Panc1 (cell line): ENCODE data around the gene PKD2. TPM values are rescaled to one million over a fixed set of nuclear protein-coding genes. Genes with fewer than 3 reads are reported as not detected.

ENCODE experiments used
- ATAC-seq: fragments of 200-7000 bp; cut with Tn5 transposase; 2 replicates; pipeline ENCODE4 v1.9.1; 2020; ENCODE audit warnings: mild to moderate bottlenecking, moderate library complexity
- BruUV-seq: library from RNA; stranded (reverse); fragments of 400-500 nt; replicated peaks from 2 replicates; lab custom pipeline; 2021; lab: Mats Ljungman, UMichigan
- CTCF ChIA-PET: fragments of 300-600 bp; sonication (Branson Sonifier 250); formaldehyde crosslinking; loops from one replicate; lab custom pipeline; 2022; ENCODE audit warnings: antibody characterized with exemption; lab: Charles Lee
- POLR2A ChIA-PET: fragments of 300-600 bp; sonication (Branson Sonifier 250); formaldehyde crosslinking; loops from one replicate; lab custom pipeline; 2022; ENCODE audit warnings: antibody characterized with exemption; lab: Charles Lee
- DNase-seq: peaks from one replicate; pipeline ENCODE4 v3.0.0-alpha.2; 2010; ENCODE audit warnings: low read depth, low spot score
- H3K27ac ChIP-seq: 2 replicates; pipeline ENCODE4 v1.5.1; 2011; ENCODE audit warnings: mild to moderate bottlenecking, low read length, inconsistent platforms
- H3K27me3 ChIP-seq: fragments of 200-500 bp; sonication (Bioruptor generic); 2 replicates; pipeline ENCODE4 v1.6.0; 2014; ENCODE audit warnings: low read length, inconsistent platforms; ENCODE audit not compliant: control insufficient read depth, insufficient read depth
- H3K36me3 ChIP-seq: fragments of 200-500 bp; sonication (Bioruptor generic); 2 replicates; pipeline ENCODE4 v1.5.1; 2014; ENCODE audit warnings: inconsistent platforms, mild to moderate bottlenecking, low read length, moderate library complexity; ENCODE audit not compliant: control insufficient read depth, insufficient read depth
- H3K4me1 ChIP-seq: 2 replicates; pipeline ENCODE4 v1.5.1; 2011; ENCODE audit warnings: inconsistent platforms, mild to moderate bottlenecking, low read length, moderate library complexity; ENCODE audit not compliant: control insufficient read depth, insufficient read depth
- H3K4me3 ChIP-seq, 2 experiments: 2 replicates each; pipeline ENCODE4 v1.5.1; 2011 to 2012; ENCODE audit warnings: low read depth in 2 of 2, low read length in 2 of 2, mild to moderate bottlenecking in 2 of 2, inconsistent platforms in 1 of 2, moderate library complexity in 1 of 2
- H3K9me3 ChIP-seq: fragments of 200-500 bp; sonication (Bioruptor generic); 2 replicates; pipeline ENCODE4 v1.5.1; 2014; ENCODE audit warnings: low read depth, mild to moderate bottlenecking, inconsistent platforms, low read length, moderate library complexity; ENCODE audit not compliant: control insufficient read depth, insufficient read depth
- POLR2AphosphoS5 ChIP-seq: IDR thresholded peaks from 2 replicates; pipeline ENCODE4 v1.6.1; 2012; ENCODE audit warnings: mild to moderate bottlenecking, low read depth, low read length, moderate library complexity
- SIN3A ChIP-seq: IDR thresholded peaks from 2 replicates; pipeline ENCODE4 v1.6.1; 2012; ENCODE audit warnings: low read depth, mild to moderate bottlenecking, low read length, moderate library complexity, borderline replicate concordance; ENCODE audit not compliant: insufficient read depth
- TCF7L2 ChIP-seq: IDR thresholded peaks from 2 replicates; pipeline ENCODE4 v1.6.1; 2011; ENCODE audit warnings: mild to moderate bottlenecking, low read depth, low read length, inconsistent platforms
- in situ Hi-C: cut with HindIII; loops from 2 replicates; pipeline ENCODE4 v1.10.0; 2016; ENCODE audit warnings: low sequenced_read_pairs, low pct_unique_long_range_greater_than_20kb
- intact Hi-C: fragments of 100-400 bp; cut with micrococcal nuclease; formaldehyde crosslinking; loops from one replicate; pipeline ENCODE4 v1.10.0; 2022; ENCODE audit not compliant: unreplicated experiment
- total RNA-seq: library from RNA; stranded (reverse); gene quantifications from one replicate; pipeline ENCODE4 v1.2.1, GENCODE V29; 2021; ENCODE audit not compliant: unreplicated experiment
- TF ChIP-seq, protein P1 (sequence below): fragments of 450-650 bp; IDR thresholded peaks from 2 replicates; pipeline ENCODE4 v1.5.1; 2017; ENCODE audit warnings: mild to moderate bottlenecking
- TF ChIP-seq, protein P2 (sequence below), 2 experiments: IDR thresholded peaks; 2 replicates each; pipeline ENCODE4 v1.6.1; 2011 to 2012; ENCODE audit warnings: low read depth in 2 of 2, control low read depth in 1 of 2, low read length in 1 of 2, mild to moderate bottlenecking in 1 of 2, moderate library complexity in 1 of 2; ENCODE audit not compliant: insufficient read depth in 1 of 2

PKD2 gene
- total RNA-seq, 1 experiment from 2014 or later = 21.7 TPM

GRCh38 chr4:88109123-88109881, 101.9 kb downstream of the PKD2 start:
- ChIA-PET CTCF (no interaction called here), POLR2A (no interaction called here)
- H3K27me3 ChIP-seq = no peaks in the 10 kb centered on the region
- ATAC-seq (peak; percentile 63; the same call in 1 of the 2 replicates), DNase-seq (no peak)
- intact Hi-C loops = no loop called here
- TF ChIP-seq POLR2AphosphoS5 (no peak), TCF7L2 (peak; percentile 66; the same call in 1 of the 2 replicates)
- no peaks in the 10 kb centered on the region for H3K36me3 ChIP-seq
- H3K4me3 ChIP-seq = no peak overlapping the region
- in situ Hi-C loops = no loop called here
- no peaks in the 10 kb centered on the region for H3K9me3 ChIP-seq
- 0 out of 2 replicates have a peak overlapping the region, but pooled peaks have one; percentile 57 for H3K27ac ChIP-seq
- peaks cover 37% of the 10 kb centered on the region for H3K4me1 ChIP-seq
- BruUV-seq = no TSS peak

- ATAC-seq (no peak), DNase-seq (no peak)
- H3K27ac ChIP-seq = 0 out of 2 replicates have a peak overlapping the region, but pooled peaks have one; percentile 29
- POLR2A ChIA-PET = no interaction called here
- intact Hi-C loops (no loop called here), in situ Hi-C loops (no loop called here)
- H3K9me3 ChIP-seq = no peaks in the 10 kb centered on the region
- CTCF ChIA-PET = no interaction called here
- H3K4me3 ChIP-seq = no peak overlapping the region
- no peaks in the 10 kb centered on the region for H3K27me3 ChIP-seq
- BruUV-seq = no TSS peak
- TF ChIP-seq, protein P1, sequence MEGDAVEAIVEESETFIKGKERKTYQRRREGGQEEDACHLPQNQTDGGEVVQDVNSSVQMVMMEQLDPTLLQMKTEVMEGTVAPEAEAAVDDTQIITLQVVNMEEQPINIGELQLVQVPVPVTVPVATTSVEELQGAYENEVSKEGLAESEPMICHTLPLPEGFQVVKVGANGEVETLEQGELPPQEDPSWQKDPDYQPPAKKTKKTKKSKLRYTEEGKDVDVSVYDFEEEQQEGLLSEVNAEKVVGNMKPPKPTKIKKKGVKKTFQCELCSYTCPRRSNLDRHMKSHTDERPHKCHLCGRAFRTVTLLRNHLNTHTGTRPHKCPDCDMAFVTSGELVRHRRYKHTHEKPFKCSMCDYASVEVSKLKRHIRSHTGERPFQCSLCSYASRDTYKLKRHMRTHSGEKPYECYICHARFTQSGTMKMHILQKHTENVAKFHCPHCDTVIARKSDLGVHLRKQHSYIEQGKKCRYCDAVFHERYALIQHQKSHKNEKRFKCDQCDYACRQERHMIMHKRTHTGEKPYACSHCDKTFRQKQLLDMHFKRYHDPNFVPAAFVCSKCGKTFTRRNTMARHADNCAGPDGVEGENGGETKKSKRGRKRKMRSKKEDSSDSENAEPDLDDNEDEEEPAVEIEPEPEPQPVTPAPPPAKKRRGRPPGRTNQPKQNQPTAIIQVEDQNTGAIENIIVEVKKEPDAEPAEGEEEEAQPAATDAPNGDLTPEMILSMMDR = no peak
- TF ChIP-seq SIN3A = no peak
- TF ChIP-seq POLR2AphosphoS5 = no peak
- TF ChIP-seq TCF7L2 = no peak
- TF ChIP-seq, protein P2, sequence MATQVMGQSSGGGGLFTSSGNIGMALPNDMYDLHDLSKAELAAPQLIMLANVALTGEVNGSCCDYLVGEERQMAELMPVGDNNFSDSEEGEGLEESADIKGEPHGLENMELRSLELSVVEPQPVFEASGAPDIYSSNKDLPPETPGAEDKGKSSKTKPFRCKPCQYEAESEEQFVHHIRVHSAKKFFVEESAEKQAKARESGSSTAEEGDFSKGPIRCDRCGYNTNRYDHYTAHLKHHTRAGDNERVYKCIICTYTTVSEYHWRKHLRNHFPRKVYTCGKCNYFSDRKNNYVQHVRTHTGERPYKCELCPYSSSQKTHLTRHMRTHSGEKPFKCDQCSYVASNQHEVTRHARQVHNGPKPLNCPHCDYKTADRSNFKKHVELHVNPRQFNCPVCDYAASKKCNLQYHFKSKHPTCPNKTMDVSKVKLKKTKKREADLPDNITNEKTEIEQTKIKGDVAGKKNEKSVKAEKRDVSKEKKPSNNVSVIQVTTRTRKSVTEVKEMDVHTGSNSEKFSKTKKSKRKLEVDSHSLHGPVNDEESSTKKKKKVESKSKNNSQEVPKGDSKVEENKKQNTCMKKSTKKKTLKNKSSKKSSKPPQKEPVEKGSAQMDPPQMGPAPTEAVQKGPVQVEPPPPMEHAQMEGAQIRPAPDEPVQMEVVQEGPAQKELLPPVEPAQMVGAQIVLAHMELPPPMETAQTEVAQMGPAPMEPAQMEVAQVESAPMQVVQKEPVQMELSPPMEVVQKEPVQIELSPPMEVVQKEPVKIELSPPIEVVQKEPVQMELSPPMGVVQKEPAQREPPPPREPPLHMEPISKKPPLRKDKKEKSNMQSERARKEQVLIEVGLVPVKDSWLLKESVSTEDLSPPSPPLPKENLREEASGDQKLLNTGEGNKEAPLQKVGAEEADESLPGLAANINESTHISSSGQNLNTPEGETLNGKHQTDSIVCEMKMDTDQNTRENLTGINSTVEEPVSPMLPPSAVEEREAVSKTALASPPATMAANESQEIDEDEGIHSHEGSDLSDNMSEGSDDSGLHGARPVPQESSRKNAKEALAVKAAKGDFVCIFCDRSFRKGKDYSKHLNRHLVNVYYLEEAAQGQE (IDR thresholded peaks at IDR 0.05; ENCODE audit: insufficient read depth in 1 of 2, low read depth in 2 of 2, low read length in 1 of 2) = no peak
- H3K4me1 ChIP-seq = peaks cover 30% of the 10 kb centered on the region
- H3K36me3 ChIP-seq = no peaks in the 10 kb centered on the region
These were observed 103.4 kb downstream of the PKD2 start for GRCh38 chr4:88110826-88111225.

DNA sequence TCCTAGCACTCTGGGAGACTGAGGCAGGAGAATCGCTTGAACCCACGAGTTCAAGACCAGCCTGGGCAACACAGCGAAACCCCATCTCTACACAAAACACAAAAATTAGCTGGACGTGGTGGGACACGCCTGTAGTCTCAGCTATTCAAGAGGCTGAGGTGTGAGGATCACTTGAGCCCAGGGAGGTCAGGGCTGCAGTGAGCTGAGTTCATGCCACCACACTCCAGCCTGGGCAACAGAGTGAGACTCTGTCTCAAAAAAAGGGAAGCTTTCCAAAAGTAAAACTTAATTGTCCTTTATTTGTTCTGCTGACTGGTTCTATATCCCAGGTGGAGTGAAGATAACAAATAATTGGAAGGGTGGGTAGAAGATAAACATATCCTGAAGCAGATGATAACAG, 105.4 kb downstream of the PKD2 start:
- H3K27ac ChIP-seq = no peak overlapping the region
- TF ChIP-seq POLR2AphosphoS5 (no peak), SIN3A (no peak)
- intact Hi-C loops (no loop called here), in situ Hi-C loops (no loop called here)
- CTCF ChIA-PET = no interaction called here
- POLR2A ChIA-PET = no interaction called here
- H3K36me3 ChIP-seq = no peaks in the 10 kb centered on the region
- peaks cover 18% of the 10 kb centered on the region for H3K4me1 ChIP-seq
- no peaks in the 10 kb centered on the region for H3K9me3 ChIP-seq
- no TSS peak for BruUV-seq
- no peak overlapping the region for H3K4me3 ChIP-seq
- ATAC-seq (no peak), DNase-seq (no peak)
- no peaks in the 10 kb centered on the region for H3K27me3 ChIP-seq
